GM19240 (cell line): ENCODE results near the gene INO80D.
"Not testable (repeated sequence)": the region's sequence is repeated elsewhere in the genome, so short reads cannot be mapped to it uniquely, and the experiment has no call there.

Source experiments
- DNase-seq: peaks from one replicate; pipeline ENCODE4 v3.0.0; 2011; ENCODE audit warnings: low spot score; ENCODE audit not compliant: insufficient read length

The INO80D gene, protein sequence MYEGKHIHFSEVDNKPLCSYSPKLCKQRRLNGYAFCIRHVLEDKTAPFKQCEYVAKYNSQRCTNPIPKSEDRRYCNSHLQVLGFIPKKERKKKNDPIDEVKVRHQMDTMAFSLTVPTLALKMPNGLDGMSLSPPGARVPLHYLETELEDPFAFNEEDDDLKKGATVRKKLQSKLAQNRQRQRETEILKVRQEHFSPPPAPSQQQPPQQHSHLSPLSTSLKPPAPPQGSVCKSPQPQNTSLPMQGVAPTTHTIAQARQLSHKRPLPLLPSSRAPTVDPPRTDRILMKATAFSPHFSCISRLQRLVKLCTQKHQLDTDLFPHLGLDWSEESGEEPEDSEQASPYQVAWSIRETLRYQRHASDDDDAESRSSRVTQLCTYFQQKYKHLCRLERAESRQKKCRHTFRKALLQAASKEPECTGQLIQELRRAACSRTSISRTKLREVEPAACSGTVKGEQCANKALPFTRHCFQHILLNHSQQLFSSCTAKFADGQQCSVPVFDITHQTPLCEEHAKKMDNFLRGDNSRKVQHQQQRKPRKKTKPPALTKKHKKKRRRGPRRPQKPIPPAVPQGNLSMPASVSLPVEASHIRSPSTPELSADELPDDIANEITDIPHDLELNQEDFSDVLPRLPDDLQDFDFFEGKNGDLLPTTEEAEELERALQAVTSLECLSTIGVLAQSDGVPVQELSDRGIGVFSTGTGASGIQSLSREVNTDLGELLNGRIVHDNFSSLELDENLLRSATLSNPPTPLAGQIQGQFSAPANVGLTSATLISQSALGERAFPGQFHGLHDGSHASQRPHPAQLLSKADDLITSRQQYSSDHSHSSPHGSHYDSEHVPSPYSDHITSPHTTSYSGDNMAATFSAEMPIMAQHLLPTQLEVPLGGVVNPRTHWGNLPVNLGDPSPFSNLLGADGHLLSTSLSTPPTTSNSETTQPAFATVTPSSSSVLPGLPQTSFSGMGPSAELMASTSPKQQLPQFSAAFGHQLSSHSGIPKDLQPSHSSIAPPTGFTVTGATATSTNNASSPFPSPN

DNA sequence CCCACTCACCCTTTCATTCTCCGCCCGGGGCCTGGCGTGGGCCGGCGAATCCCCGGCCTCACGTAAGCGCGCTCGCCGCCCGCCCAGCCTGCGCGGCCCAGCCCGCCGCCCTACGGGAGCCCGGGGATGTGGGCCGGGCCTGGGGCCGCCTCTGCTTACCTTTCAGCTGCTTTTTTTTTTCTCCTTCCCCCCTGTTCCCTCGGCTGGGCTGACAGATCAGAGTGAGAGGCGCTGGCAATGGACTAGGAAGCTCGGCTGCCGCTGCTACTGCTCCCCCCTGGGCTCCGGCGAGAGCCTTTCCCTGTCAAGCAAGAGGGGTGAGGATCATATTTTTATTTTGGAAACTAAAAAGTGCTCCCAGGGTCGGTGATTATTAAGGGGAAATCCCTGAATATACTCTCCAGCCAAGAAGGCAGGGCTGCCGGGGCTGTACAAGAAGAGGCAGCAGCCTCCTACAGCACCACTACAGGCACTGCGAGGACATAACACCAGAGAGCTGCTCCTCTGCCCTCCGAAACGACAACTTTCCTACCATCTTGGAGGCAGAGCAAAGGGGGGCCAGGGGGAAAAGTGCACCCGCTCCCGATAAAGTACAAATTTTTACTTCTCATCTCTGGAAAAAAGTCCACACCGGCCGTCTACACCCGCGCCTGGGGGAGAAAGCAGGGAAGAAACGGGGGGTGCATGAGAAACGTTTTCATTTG is at the start of gene INO80D:
TSS of gene INO80D (minus strand) at position 433 of the 704 bp plus-strand sequence. CDS start 23,158 bp downstream, outside the sequence.
- peak; percentile 55 for DNase-seq

DNA sequence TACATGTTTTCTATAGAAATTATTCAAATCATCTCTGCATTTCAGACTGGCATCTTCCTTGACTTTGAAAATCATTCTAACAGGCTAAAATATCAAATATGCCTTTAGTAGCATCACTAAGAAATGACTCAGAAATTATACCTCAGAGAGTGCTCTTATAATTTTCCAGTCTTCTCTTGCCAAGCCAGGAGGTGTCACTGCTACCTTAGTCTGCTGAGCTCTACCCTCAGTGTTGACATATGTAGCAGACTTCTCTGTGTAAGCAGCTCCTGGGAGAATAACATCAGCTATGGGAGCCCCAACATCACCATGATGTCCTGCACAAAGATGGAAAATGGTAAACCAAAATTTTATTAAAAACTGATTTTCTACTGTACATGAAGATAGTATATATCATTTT is 41.7 kb upstream of the INO80D start:
- DNase-seq = no peak

DNA sequence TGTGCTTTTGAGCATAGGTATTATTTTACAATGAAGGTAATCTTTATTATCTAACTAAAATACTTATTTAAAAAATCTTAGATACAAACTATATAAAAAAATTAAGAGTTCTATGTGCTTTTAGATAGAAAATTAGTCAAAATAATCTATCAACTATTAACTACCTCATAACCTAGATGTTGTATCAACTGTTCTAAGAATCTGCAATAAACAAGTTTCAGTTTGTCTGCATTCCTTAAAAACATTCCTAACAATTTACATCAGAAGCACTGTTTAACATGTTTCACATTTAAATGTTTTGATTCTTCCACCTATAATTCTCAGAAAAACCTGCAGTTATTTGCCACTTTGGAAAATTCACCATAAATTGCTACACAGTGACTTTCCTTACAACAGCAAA is 39.9 kb upstream of the INO80D start:
- no peak for DNase-seq

DNA sequence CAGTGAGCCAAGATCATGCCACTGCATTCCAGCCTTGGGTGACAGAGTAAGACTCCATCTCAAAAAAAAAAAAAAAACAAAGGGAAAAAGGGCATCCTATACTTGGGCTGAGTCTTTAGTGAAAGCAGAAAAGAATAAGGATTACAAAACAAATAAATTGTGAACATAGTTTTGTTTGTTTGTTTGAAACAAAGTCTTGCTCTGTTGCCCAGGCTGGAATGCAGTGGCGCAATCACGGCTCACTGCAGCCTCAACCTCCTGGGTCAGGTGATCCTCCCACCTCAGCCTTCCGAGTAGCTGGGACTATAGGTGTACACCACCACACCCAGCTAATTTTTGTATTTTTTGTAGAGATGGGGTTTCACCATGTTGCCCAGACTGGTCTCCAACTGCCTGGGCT is 36.6 kb upstream of the INO80D start:
- DNase-seq = not testable (repeated sequence)

DNA sequence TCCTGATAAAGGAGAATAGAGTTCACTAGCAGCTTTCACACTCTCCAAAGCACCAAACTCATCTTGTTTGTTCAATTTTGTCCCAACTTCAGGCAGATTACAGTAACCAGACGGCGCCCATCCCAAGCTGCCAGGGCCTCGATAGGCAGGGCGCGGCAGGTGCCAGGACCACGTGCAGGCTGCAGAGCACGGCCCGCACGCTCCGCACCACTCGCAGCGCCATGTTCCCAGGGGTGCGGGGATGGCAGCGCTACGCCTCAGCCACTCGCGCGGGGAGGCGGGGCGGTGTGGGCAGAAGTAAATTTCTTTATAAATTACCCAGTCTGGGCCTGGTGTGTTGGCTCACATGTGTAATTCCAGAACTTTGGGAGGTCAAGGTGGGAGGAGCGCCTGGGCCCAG is 30.3 kb upstream of the INO80D start:
- no peak for DNase-seq

DNA sequence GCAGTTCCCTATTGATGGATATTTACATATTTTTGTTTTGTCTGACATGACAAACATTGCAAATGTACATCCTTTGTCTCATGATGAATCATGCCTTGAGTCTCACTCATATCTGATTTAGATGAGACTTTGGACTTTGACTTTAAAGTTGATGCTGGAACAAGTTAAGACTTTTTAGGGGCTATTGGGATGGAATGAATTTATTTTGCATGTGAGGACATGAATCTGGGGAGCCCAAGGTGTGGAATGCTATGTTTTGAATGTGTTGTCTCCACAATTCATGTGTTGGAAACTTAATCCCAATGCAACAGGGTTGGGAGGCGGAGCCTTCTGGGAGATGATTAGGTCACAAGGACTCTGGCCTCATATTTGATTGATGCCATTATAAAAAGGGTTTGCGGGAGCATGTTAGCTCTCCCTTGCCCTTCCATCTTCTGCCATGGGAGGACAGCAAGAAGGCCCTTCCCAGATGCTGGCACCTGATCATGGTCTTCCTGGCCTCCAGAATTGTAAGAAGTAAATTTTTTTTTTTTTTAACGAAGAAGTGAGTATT is 29.1 kb upstream of the INO80D start:
- DNase-seq = no peak

DNA sequence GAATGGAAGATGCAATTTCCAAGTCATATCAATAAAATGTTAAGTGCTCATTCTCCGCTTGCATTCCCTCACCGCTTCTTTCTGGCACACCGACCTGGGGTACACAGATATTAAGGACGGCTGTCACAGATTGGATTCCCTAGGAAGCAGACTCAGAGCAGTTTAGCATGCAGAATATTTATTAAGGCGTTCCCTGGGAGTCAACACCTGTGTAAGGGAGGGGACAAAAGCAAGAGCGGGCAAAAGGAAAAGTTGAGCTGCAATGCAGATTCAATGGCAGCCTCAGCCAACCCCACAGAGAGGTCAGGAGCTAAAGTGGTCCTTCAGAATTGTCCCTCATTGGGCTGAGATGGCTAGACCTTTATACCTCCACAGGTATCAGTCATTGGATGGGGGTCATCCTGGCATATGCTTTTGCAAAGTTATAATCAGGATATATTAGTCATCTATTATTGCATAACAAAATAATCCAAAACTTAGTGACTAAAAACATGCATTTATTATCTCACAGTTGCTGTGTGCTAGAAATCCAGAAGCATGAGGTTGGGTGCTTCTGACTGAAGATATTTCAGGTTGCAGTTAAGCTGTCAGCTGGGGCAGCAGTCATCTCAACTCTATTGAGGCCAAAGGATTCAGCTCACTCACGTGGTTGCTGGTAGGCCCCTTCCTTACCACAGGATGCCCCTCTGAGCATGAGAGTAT is 27.0 kb upstream of the INO80D start:
- DNase-seq = no peak

DNA sequence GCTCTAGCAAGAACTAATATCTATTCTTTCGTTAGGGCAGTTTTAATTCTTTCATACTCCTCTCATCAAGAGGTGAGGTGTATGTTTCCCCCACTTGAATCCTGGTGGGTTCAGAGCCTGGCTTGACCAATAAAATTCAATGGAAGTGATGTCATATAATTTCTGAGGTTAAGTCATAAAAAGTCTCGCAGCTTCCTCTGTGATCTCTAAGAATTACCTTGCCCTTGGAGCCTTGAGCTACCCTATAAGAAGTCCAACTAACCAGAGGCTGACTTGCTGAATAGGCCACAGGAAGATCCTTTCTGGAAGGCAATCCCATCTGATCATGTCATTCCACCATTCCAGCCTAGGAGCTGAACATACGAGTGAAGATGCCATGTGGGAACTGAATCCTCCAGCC is 26.1 kb upstream of the INO80D start:
- no peak for DNase-seq

DNA sequence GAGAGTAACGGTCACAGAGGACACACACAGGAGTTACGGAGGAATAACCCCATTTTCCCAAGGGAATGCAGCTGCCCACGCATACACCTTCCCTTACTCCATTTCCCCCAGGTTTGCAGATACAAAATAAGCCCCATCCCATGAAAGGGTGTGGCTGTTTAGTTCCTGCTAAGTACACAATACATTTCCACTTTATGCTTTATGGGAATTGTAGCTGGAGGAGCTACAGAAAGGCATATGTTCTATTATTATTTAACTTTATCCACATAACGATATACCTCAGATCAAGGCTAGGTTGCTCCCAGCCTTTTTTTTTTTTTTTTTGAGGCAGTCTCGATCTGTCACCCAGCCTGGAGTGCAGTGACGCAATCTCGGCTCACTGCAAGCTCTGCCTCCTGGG is 22.7 kb upstream of the INO80D start:
- DNase-seq = no peak

DNA sequence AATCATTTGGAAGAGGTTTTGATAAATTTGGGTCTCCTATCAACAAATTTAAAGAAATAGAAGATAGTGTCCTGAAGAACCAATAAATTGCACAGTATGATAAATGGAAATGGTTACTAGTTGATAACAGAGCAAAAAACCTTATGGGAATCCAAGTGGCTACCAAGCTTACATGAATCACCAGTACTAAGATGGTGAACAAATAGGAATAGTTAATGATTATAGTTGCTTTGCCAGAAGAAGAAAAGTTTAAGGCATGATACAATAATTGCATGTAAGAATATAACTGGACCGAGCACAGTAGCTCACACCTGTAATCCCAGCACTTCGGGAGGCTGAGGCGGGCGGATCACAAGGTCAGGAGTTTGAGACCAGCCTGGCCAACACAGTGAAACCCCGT is 19.6 kb upstream of the INO80D start:
- no peak for DNase-seq

DNA sequence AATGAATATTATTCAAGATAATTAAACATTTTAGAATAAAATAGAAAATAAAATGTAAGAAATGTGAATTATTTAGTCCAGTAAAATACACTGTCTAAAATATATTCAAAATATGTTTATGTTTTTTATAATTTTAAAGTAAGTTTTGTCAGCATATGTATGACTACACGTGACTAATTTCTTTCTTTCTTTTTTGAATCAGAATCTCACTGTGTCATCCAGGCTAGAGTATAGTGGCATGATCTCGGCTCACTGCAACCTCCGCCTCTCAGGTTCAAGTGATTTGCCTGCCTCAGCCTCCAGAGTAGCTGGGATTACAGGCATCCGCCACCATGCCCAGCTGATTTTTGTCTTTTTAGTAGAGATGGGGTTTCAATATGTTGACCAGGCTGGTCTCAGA is 19.1 kb upstream of the INO80D start:
- DNase-seq = no peak

DNA sequence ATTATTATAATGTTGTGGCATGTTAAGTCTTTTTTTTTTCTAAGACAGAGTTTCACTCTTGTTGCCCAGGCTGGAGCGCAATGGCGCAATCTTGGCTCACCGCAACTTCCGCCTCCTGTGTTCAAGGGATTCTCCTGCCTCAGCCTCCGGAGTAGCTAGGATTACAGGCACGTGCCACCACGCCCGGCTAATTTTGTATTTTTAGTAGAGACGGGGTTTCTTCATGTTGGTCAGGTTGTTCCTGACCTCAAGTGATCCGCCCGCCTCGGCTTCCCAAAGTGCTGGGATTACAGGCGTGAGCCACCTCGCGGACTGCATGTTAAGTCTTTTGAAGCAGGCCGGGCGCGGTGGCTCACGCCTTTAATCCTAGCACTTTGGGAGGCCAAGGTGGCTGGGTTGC is 12.9 kb upstream of the INO80D start:
- not testable (repeated sequence) for DNase-seq

DNA sequence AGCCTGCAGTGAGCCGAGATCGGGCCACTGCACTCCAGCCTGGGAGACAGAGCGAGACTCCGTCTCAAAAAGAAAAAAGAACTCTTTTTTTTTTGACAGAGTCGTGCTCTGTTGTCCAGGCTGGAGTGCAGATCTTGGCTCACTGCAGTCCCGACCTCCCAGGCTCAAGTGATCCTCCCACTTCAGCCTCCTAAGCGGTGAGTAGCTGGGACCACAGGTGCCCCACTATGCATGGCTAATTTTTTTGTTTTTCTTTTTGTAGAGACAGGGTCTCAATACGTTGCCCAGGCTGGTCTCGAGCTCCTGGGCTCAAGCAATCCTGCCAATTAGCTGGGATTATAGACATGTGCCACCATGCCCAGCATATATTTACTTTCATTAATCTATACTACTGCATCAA is 12.5 kb upstream of the INO80D start:
- DNase-seq = no peak

DNA sequence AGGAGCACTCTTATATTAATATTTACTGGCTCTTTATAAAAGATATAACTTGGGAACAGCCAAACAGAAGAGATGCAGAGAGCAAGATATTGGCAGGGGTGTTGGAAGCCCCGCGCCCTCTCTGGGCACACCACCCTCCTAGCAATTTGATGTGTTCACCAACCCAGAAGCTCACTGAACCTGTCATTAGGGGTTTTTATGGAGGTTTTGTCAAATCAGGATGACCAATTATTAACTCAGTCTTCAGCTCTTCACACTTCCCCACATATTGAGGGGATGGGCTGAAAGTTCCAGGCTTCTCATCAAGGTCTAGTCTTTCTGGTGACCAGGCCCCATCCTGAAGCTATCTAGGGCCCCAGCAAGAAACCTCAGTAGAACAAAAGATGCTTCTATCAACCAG is 10.9 kb upstream of the INO80D start:
- DNase-seq = no peak

DNA sequence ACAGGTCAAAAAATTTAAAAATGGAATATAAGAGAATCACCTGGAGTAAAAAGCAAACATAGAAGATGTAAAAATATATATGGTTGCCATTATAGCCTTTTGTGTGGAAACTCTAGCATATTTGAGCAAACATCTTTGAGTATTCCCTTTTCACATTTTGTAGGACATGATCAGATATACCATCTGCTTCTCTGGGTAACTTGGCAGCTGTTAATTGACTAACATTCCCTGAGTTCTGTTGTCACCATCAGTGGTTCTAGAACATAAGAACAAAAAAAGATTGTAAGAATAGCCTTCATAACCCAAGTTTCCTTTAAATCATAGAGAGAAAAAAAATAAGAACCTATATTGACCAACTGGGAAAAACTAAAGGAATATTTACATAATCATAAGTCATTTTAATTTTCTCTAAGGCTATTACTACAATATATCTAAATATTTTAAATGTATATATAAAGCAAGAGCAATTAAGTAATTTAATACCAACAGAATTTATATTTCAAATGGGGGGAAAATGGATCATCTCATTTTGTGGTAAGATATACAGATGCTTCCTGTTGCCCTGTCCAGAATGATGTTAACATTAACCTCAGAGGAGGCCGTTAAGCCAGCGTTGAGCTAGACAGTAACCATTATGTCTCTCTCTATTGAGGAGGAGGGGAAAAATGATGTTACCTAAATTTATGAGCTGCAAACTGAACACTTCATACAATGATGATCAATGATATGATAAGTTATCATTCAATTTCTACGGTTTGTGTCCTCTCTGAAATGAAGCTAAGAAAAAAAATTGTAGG is 9.8 kb upstream of the INO80D start:
- no peak for DNase-seq

DNA sequence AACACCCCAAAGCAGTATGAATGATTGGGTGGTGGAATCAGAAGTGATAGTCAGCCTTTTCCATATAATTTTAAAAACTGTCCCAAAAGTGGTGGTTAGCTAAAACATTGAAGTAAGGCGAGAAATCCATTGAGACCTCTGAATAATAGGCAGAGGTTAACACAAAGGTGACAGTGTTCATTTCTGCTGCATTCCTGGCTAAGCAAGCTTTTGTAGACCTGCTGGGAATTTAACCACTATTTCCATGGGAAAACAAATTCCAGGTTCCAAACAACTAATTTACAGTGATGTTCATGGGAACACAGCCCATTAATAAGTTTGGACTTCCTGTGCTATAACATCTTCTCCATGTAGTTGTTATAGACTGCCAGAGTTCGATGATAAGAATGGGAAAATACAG is 6.3 kb upstream of the INO80D start:
- DNase-seq = no peak

DNA sequence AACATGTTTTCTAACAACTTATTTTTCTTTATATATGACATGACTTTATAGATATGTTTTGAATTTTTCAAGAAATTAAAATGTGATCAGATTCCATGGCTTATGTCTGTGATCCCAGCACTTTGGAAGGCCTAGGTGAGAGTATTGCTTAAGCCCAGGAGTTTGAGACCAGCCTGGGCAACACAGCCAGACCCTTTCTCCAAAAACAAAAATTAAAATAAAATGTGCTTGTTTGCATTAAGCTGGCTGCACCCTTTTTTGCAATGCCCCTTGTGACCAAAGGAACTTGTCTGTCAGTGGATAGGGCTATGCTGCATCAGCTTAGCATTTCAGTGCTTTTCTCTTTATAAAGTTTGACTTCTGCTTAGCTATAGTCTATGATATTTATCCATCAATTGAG is 2.3 kb upstream of the INO80D start:
- no peak for DNase-seq

DNA sequence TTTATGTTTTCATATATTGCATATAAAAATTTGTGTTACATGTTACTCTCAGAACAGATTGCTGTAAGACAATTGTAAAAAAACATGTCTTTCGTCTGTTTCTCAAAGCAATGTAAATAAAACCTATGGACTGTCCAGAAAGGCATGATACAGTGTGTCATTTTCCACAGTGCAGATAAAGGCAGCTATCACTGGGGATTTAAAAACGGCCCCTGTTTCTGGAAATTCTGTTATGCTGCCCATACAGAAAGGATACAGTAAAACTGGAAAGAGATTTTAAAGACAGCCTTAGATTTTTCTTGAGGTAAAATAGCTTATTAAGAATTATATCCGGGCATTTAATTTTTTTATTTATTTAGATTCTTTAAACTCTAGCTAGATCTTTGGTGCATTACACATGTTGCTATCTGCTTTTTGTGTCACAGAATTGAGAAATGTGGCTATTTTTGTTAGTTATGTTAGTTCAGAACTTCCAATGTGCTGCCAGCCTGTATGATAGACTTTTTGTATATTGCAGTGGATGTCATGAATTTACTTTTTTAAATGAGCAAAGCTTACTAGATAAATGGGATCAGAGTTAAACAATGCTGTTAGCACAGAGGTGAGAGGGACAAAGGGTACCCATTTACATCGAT is 859 bp upstream of the INO80D start:
- no peak for DNase-seq
